GM21423 (cell line): Measurements from ENCODE around the gene ENTPD7.
"Not testable (repeated sequence)": the region's sequence is repeated elsewhere in the genome, so short reads cannot be mapped to it uniquely, and the experiment has no call there.

ENCODE experiments used
- ATAC-seq: cut with Tn5 transposase; IDR thresholded peaks from one replicate; pipeline ENCODE4 v1.9.1; 2021; ENCODE audit warnings: mild to moderate bottlenecking, moderate library complexity; ENCODE audit not compliant: unreplicated experiment

The ENTPD7 gene

GRCh38 chr10:99742254-99742653 is 82.9 kb downstream of the ENTPD7 start:
- ATAC-seq: no peak

GRCh38 chr10:99742701-99743100 is 83.4 kb downstream of the ENTPD7 start:
- no peak for ATAC-seq

- ATAC-seq: no peak
These were observed 84.5 kb downstream of the ENTPD7 start for GRCh38 chr10:99743841-99744240.

- not testable (repeated sequence) for ATAC-seq
These were observed 86.9 kb downstream of the ENTPD7 start for GRCh38 chr10:99746166-99746565.

GRCh38 chr10:99748823-99749451 is 89.6 kb downstream of the ENTPD7 start:
- no peak for ATAC-seq

GRCh38 chr10:99750641-99751040 is 91.3 kb downstream of the ENTPD7 start:
- ATAC-seq: no peak

GRCh38 chr10:99754670-99755069 is 95.4 kb downstream of the ENTPD7 start:
- ATAC-seq: no peak
